Lower lobe of right lung (tissue), 2 donors: ENCODE measurements around the gene FAM131C. TPM values are rescaled to one million over a fixed set of nuclear protein-coding genes. Genes with fewer than 3 reads are reported as not detected.
"Not testable (repeated sequence)": the region's sequence is repeated elsewhere in the genome, so short reads cannot be mapped to it uniquely, and the experiment has no call there.

Source experiments
- ATAC-seq, 2 donors: fragments of 200-7000 bp; cut with Tn5 transposase; one replicate each; pipeline ENCODE4 v1.9.1; 2020 to 2022; ENCODE audit warnings: mild to moderate bottlenecking in 2 of 2, moderate library complexity in 2 of 2
- DNase-seq: peaks from one replicate; pipeline ENCODE4 v3.0.0-alpha.2; 2020
- H3K27ac ChIP-seq: fragments of 200-600 bp; one replicate; pipeline ENCODE4 v1.8.0; 2022
- H3K27me3 ChIP-seq: fragments of 200-600 bp; one replicate; pipeline ENCODE4 v1.8.0; 2022; ENCODE audit warnings: low read depth
- H3K36me3 ChIP-seq: fragments of 200-600 bp; one replicate; pipeline ENCODE4 v1.8.0; 2022; ENCODE audit warnings: mild to moderate bottlenecking
- H3K4me1 ChIP-seq: fragments of 200-600 bp; one replicate; pipeline ENCODE4 v1.8.0; 2022
- H3K4me3 ChIP-seq: fragments of 200-600 bp; one replicate; pipeline ENCODE4 v1.8.0; 2022; ENCODE audit warnings: mild to moderate bottlenecking
- H3K9me3 ChIP-seq: fragments of 200-600 bp; one replicate; pipeline ENCODE4 v1.8.0; 2022
- intact Hi-C: fragments of 100-400 bp; cut with DNase I; formaldehyde crosslinking; loops from one replicate; pipeline ENCODE4 v1.11.0; 2022
- total RNA-seq: library from RNA; stranded (reverse); fragmentation: NEBNext Ultra II Directional; extraction: Animal tissue kit (Norgen Biotek cat#: 25700); gene quantifications from one replicate; pipeline ENCODE4 v1.2.1, GENCODE V29; 2021
- TF ChIP-seq, protein P1 (sequence below): fragments of 200-600 bp; IDR thresholded peaks from one replicate; pipeline ENCODE4 v1.8.0; 2022; ENCODE audit warnings: antibody characterized with exemption, mild to moderate bottlenecking
- donor health status: DM: no; HTN: yes; CAD: no; lungs with severe emphysema.

The FAM131C gene
- total RNA-seq, 1 donor from 2014 or later = not detected

- TF ChIP-seq, protein P1, sequence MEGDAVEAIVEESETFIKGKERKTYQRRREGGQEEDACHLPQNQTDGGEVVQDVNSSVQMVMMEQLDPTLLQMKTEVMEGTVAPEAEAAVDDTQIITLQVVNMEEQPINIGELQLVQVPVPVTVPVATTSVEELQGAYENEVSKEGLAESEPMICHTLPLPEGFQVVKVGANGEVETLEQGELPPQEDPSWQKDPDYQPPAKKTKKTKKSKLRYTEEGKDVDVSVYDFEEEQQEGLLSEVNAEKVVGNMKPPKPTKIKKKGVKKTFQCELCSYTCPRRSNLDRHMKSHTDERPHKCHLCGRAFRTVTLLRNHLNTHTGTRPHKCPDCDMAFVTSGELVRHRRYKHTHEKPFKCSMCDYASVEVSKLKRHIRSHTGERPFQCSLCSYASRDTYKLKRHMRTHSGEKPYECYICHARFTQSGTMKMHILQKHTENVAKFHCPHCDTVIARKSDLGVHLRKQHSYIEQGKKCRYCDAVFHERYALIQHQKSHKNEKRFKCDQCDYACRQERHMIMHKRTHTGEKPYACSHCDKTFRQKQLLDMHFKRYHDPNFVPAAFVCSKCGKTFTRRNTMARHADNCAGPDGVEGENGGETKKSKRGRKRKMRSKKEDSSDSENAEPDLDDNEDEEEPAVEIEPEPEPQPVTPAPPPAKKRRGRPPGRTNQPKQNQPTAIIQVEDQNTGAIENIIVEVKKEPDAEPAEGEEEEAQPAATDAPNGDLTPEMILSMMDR = peak; percentile 90
- ATAC-seq = peak; percentile 93 to 95
- peak; percentile 87 for DNase-seq
- Histone ChIP-seq H3K4me3 (no peak overlapping the region), H3K27me3 (peaks cover 18% of the 10 kb centered on the region), H3K4me1 (no peaks in the 10 kb centered on the region), H3K36me3 (no peaks in the 10 kb centered on the region), H3K9me3 (no peaks in the 10 kb centered on the region), H3K27ac (no peak overlapping the region)
- intact Hi-C loops = no loop called here
These were observed 40.9 kb downstream of the FAM131C start for GRCh38 chr1:16032388-16033102.

GRCh38 chr1:16031551-16031950 lies 41.9 kb downstream of the FAM131C start:
- intact Hi-C loops = no loop called here

DNA sequence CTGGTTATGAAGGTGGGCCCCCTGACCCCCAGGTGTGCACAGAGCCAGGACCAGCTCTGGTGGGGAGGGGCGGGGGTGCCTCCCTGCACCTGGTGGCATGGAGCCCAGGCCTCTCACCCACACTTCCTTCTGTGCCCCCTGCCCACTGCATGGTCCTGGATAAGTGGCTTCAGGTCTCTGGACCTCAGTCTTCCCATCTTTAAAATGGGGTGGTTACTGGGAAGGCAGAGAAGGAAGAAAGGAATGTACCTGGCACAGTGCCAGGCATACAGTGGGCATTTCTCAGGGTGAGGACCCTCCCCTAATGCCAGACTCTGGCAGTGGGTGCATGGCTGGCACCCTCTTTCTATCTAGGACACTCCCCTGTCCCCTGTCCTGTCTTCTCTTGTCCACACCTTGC lies 44.2 kb downstream of the FAM131C start:
- Histone ChIP-seq H3K4me1 (peaks cover 7% of the 10 kb centered on the region), H3K4me3 (no peak overlapping the region), H3K36me3 (no peaks in the 10 kb centered on the region), H3K27ac (no peak overlapping the region), H3K27me3 (peaks cover 25% of the 10 kb centered on the region), H3K9me3 (no peaks in the 10 kb centered on the region)
- DNase-seq (no peak), ATAC-seq (no peak)
- intact Hi-C loops = no loop called here
- TF ChIP-seq, protein P1 = no peak

More at GRCh38 chr1:16031551-16031950, 41.9 kb downstream of the FAM131C start:
- H3K36me3 ChIP-seq = no peaks in the 10 kb centered on the region
- no peak overlapping the region for H3K27ac ChIP-seq
- H3K27me3 ChIP-seq = peaks cover 25% of the 10 kb centered on the region
- no peaks in the 10 kb centered on the region for H3K9me3 ChIP-seq
- no peak for ATAC-seq
- H3K4me1 ChIP-seq = peaks cover 7% of the 10 kb centered on the region
- TF ChIP-seq, protein P1 = no peak
- no peak overlapping the region for H3K4me3 ChIP-seq
- DNase-seq = no peak

GRCh38 chr1:16029003-16029268 lies 44.5 kb downstream of the FAM131C start:
- H3K4me1 ChIP-seq, H3K4me3 ChIP-seq, H3K27ac ChIP-seq, H3K9me3 ChIP-seq, ATAC-seq, DNase-seq, H3K36me3 ChIP-seq, intact Hi-C loops: not testable (repeated sequence)
- peaks cover 25% of the 10 kb centered on the region for H3K27me3 ChIP-seq

DNA sequence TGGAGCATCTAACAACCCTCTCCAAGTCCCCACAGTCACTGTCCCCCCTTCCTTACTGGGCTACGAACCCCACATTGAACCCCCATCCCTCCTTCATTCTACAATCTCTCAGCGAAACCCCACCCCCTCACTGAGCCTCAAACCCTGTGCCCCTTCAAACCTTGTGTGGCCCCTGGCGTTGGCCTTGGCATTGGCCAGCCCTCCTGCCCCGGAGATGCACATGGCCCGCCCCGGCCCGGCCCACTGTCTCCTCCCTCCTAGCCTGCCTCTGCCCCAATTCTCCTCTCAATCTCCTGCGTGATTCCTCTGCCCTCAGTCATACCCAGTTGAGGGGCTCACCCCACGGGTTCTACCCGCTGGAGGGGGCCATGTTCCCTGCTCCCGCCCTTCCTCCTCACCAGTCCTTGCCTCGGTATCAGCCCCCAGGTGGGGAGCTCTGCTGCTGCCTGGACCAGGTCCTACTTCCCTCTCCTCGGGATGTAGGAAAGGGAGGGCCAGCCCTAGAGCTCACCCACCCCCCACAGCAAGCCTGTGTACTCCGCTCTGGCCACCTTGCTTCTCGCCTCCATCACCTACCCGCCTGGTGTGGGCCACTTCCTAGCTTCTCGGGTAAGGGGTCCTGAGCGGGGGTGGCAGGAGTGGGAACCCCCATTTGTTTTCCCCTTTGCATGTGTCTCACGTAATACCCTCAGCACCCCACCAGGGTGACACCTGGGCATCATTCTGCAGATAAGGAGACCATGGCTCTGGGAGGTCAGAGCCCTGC lies 45.0 kb downstream of the FAM131C start:
- no peak for DNase-seq
- Histone ChIP-seq H3K27ac (no peak overlapping the region), H3K27me3 (peaks cover 25% of the 10 kb centered on the region), H3K4me3 (no peak overlapping the region), H3K36me3 (no peaks in the 10 kb centered on the region), H3K9me3 (no peaks in the 10 kb centered on the region), H3K4me1 (peaks cover 7% of the 10 kb centered on the region)
- no peak for ATAC-seq
- intact Hi-C loops = no loop called here
- TF ChIP-seq, protein P1 = no peak
